Measurements from ENCODE around the gene RPL37A.

The RPL37A gene

DNA sequence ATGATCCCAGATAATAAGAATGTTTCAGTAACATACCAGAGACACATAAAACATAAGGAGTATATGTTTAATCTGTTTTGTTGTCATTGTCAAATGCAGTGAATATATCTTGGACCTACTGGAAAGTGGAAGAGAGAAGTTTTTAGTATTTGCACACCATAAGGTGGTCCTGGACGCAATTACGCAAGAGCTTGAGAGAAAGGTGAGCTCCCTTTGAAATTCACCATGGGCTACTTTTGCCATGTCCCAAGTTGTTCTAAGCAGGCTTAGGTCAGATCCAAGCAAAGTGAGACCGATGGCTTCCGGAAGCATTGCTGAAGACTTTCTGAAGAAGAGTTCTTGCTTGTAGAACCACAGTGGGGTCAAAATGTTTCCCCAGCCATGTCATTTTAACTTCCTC, 30.8 kb upstream of the RPL37A start:
- no peaks in the 10 kb centered on the region for H3K9me3 ChIP-seq (ENCODE audit: insufficient read depth, low read length)
- no peak overlapping the region for H3K4me3 ChIP-seq (ENCODE audit: insufficient read length, low read depth)
- H3K36me3 ChIP-seq (ENCODE audit: insufficient read depth, insufficient read length, low read length): peaks cover 41% of the 10 kb centered on the region
- no peak for DNase-seq (ENCODE audit: low read depth, low spot score)
- no peak for TF ChIP-seq ZNF274 (IDR thresholded peaks at IDR 0.05; ENCODE audit: low read depth, low read length)
- no peak for TF ChIP-seq YY1 (IDR thresholded peaks at IDR 0.05; ENCODE audit: insufficient read depth, insufficient read length)
- TF ChIP-seq SUZ12 (IDR thresholded peaks at IDR 0.05; ENCODE audit: extremely low read depth, insufficient read depth, insufficient read length): no peak
- H3K9ac ChIP-seq (ENCODE audit: insufficient read length, low read depth): no peak overlapping the region
- H3K27me3 ChIP-seq (ENCODE audit: insufficient read depth, insufficient read length): no peaks in the 10 kb centered on the region
- H3K4me1 ChIP-seq (ENCODE audit: insufficient read depth, insufficient read length): no peaks in the 10 kb centered on the region

DNA sequence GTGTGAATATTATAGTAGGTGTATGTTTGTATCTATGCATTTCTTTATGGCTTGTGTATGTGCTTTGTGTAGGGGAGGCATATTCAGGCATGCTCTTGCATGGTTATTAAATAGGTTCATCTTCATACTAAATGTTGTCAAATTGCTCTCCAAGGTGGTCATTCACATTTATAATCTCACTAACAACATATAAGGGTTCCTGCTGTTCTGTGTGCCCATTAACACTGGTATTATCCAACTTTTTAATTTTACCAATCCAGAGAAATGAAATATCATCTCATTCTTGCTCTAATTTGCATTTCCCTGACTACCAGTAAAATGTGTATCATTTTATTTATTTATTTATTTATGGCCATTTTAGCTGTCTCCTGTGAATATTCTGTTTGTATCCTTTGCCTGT, 29.0 kb upstream of the RPL37A start:
- H3K27me3 ChIP-seq (ENCODE audit: insufficient read depth, insufficient read length): no peaks in the 10 kb centered on the region
- H3K4me3 ChIP-seq (ENCODE audit: insufficient read length, low read depth): no peak overlapping the region
- H3K4me1 ChIP-seq (ENCODE audit: insufficient read depth, insufficient read length): no peaks in the 10 kb centered on the region
- no peaks in the 10 kb centered on the region for H3K9me3 ChIP-seq (ENCODE audit: insufficient read depth, low read length)
- H3K36me3 ChIP-seq (ENCODE audit: insufficient read depth, insufficient read length, low read length): peaks cover 37% of the 10 kb centered on the region
- DNase-seq (ENCODE audit: low read depth, low spot score): no peak
- TF ChIP-seq ZNF274 (IDR thresholded peaks at IDR 0.05; ENCODE audit: low read depth, low read length): no peak
- TF ChIP-seq YY1 (IDR thresholded peaks at IDR 0.05; ENCODE audit: insufficient read depth, insufficient read length): no peak
- no peak for TF ChIP-seq SUZ12 (IDR thresholded peaks at IDR 0.05; ENCODE audit: extremely low read depth, insufficient read depth, insufficient read length)
- H3K9ac ChIP-seq (ENCODE audit: insufficient read length, low read depth): no peak overlapping the region

DNA sequence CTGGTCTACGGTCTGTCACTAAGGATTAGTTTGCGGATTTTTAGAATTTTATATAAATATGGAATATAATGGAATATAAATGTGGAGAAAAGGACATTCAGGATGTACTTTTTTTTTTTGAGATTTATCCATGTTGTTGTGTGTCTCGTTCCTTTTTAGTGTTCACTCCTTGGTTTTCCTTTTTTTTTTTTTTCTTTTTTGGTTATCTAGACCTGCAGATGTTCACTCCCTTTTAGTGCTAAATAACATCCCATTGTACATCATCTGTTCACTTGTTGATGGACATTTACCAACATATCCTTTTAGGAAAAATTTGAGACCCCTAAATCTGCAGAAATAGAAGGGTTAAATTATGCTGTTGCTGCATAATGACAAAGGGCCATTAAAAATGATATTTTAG, 25.5 kb upstream of the RPL37A start:
- H3K4me3 ChIP-seq (ENCODE audit: insufficient read length, low read depth): no peak overlapping the region
- no peaks in the 10 kb centered on the region for H3K9me3 ChIP-seq (ENCODE audit: insufficient read depth, low read length)
- no peak for DNase-seq (ENCODE audit: low read depth, low spot score)
- H3K9ac ChIP-seq (ENCODE audit: insufficient read length, low read depth): no peak overlapping the region
- H3K36me3 ChIP-seq (ENCODE audit: insufficient read depth, insufficient read length, low read length): peaks cover 49% of the 10 kb centered on the region
- H3K27me3 ChIP-seq (ENCODE audit: insufficient read depth, insufficient read length): no peaks in the 10 kb centered on the region
- no peak for TF ChIP-seq SUZ12 (IDR thresholded peaks at IDR 0.05; ENCODE audit: extremely low read depth, insufficient read depth, insufficient read length)
- TF ChIP-seq ZNF274 (IDR thresholded peaks at IDR 0.05; ENCODE audit: low read depth, low read length): no peak
- no peak for TF ChIP-seq YY1 (IDR thresholded peaks at IDR 0.05; ENCODE audit: insufficient read depth, insufficient read length)
- H3K4me1 ChIP-seq (ENCODE audit: insufficient read depth, insufficient read length): peaks cover under 1% of the 10 kb centered on the region

DNA sequence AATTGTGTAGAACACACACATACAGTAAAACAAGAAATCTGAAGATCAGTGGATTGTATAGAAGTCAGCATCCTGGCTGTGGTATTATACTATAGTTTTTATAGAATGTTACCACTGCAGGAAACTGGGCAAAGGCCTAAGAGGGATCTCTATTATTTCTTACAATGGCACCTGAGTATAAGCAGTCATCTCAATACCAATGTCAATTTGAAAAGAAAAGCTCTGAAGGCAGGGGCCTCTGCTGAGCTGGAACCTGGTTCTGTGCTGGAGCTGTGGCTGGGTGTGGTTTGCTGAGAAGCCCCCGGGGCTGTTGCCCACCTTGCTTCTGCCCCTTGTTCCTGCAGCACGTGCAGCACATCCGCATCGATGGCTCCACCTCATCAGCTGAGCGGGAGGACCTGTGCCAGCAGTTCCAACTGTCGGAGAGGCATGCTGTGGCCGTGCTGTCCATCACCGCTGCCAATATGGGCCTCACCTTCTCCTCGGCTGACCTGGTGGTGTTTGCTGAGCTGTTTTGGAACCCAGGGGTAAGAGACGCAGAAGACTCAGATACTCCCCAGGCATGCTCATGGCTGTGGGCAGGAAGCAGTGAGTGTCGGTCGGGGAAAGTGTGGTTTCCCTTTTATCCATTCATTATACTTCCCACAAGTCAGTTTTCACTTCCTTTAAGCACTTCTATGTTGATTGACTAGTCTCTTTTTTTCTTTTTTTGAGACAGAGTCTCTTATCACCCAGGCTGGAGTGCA, 23.5 kb upstream of the RPL37A start:
- Histone ChIP-seq H3K27me3 (ENCODE audit: insufficient read depth, insufficient read length) (no peaks in the 10 kb centered on the region), H3K4me1 (ENCODE audit: insufficient read depth, insufficient read length) (peaks cover 9% of the 10 kb centered on the region), H3K9ac (ENCODE audit: insufficient read length, low read depth) (no peak overlapping the region), H3K4me3 (ENCODE audit: insufficient read length, low read depth) (no peak overlapping the region), H3K36me3 (ENCODE audit: insufficient read depth, insufficient read length, low read length) (peaks cover 58% of the 10 kb centered on the region), H3K9me3 (ENCODE audit: insufficient read depth, low read length) (no peaks in the 10 kb centered on the region)
- no peak for TF ChIP-seq ZNF274 (IDR thresholded peaks at IDR 0.05; ENCODE audit: low read depth, low read length)
- no peak for TF ChIP-seq SUZ12 (IDR thresholded peaks at IDR 0.05; ENCODE audit: extremely low read depth, insufficient read depth, insufficient read length)
- no peak for TF ChIP-seq YY1 (IDR thresholded peaks at IDR 0.05; ENCODE audit: insufficient read depth, insufficient read length)
- no peak for DNase-seq (ENCODE audit: low read depth, low spot score)

DNA sequence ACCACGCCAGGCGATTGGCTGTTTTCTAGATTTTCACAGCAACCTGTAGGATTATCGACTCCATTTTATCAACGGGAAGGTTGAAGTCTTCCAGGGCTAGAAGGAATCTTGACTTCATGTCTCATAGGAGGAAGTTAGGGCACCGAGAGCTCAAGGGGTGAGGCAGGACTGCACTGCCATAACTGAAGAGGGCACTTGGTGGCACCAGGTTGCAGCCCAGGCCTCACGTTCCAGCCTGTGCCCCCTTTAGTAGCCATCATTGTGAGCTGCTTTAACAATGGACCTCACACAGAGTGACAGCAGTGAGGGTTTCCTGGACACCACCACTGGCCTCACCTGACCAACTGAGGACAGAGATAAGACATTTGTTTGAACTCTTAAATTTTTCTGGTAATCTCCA, 22.9 kb upstream of the RPL37A start:
- Histone ChIP-seq H3K36me3 (ENCODE audit: insufficient read depth, insufficient read length, low read length) (peaks cover 65% of the 10 kb centered on the region), H3K27me3 (ENCODE audit: insufficient read depth, insufficient read length) (no peaks in the 10 kb centered on the region), H3K4me3 (ENCODE audit: insufficient read length, low read depth) (no peak overlapping the region), H3K4me1 (ENCODE audit: insufficient read depth, insufficient read length) (peaks cover 9% of the 10 kb centered on the region), H3K9me3 (ENCODE audit: insufficient read depth, low read length) (no peaks in the 10 kb centered on the region), H3K9ac (ENCODE audit: insufficient read length, low read depth) (no peak overlapping the region)
- TF ChIP-seq YY1 (IDR thresholded peaks at IDR 0.05; ENCODE audit: insufficient read depth, insufficient read length) (no peak), ZNF274 (IDR thresholded peaks at IDR 0.05; ENCODE audit: low read depth, low read length) (no peak), SUZ12 (IDR thresholded peaks at IDR 0.05; ENCODE audit: extremely low read depth, insufficient read depth, insufficient read length) (no peak)
- DNase-seq (ENCODE audit: low read depth, low spot score): no peak

DNA sequence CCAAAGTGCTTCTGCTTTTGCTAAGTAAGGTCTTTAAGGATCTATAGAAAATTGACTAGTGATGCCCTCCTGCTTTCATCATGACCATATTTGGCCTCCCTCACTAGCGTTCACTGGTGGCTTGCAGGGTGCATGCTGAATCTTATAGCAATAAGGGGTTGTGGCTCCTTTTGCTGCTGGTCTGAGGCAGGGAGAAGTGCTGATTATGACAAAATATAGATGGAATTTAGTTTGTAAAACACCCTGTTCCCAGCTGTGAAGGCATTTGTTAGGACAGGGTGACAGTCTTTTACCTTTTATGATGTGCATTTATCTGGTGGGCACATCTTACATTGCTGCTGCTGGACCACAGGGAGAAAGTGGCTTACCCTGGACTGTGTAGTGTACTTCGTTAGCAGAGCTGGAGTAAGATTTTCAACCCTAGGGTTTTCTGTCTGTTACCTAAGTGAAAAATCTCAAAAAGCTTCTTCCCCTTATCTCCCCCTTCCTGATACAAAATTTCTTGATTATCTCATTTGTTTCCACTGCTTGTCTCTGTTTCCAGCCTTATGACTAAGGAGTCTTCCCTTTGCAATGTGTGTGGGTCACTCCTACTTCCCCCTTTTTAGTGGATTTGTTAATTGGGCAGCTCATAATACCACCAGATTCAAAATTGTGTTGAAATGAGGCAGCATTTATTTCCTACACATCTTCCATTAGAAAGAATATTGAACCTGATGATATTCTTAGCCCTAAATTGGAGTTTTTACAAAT, 21.2 kb upstream of the RPL37A start:
- Histone ChIP-seq H3K4me3 (ENCODE audit: insufficient read length, low read depth) (no peak overlapping the region), H3K36me3 (ENCODE audit: insufficient read depth, insufficient read length, low read length) (peaks cover 58% of the 10 kb centered on the region), H3K27me3 (ENCODE audit: insufficient read depth, insufficient read length) (no peaks in the 10 kb centered on the region), H3K4me1 (ENCODE audit: insufficient read depth, insufficient read length) (peaks cover 9% of the 10 kb centered on the region), H3K9me3 (ENCODE audit: insufficient read depth, low read length) (no peaks in the 10 kb centered on the region), H3K9ac (ENCODE audit: insufficient read length, low read depth) (no peak overlapping the region)
- no peak for DNase-seq (ENCODE audit: low read depth, low spot score)
- no peak for TF ChIP-seq SUZ12 (IDR thresholded peaks at IDR 0.05; ENCODE audit: extremely low read depth, insufficient read depth, insufficient read length)
- no peak for TF ChIP-seq ZNF274 (IDR thresholded peaks at IDR 0.05; ENCODE audit: low read depth, low read length)
- TF ChIP-seq YY1 (IDR thresholded peaks at IDR 0.05; ENCODE audit: insufficient read depth, insufficient read length): no peak

DNA sequence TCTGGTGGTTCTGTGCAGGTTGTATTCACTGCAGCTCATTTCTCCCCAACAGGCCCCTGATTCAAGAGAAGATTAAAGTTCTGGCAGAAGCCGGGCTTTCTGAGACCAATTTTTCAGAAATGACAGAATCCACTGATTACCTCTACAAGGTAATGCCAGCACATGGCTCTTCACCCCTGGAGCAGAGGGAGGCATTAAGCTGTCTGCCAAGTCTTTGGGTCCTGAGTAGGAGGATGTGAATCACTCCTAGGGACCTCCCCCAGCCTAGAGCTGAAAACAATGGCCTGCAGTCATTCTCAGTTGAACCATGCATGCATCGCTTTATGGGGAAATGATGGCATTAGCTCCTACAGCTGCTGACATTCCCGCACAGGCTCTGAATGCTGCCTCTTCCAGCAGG, 20.5 kb upstream of the RPL37A start:
- no peak for DNase-seq (ENCODE audit: low read depth, low spot score)

More for the DNA sequence above, 20.5 kb upstream of the RPL37A start:
- no peak for TF ChIP-seq SUZ12 (IDR thresholded peaks at IDR 0.05; ENCODE audit: extremely low read depth, insufficient read depth, insufficient read length)
- no peak for TF ChIP-seq ZNF274 (IDR thresholded peaks at IDR 0.05; ENCODE audit: low read depth, low read length)
- TF ChIP-seq YY1 (IDR thresholded peaks at IDR 0.05; ENCODE audit: insufficient read depth, insufficient read length): no peak
- H3K4me1 ChIP-seq (ENCODE audit: insufficient read depth, insufficient read length): peaks cover 9% of the 10 kb centered on the region
- H3K9me3 ChIP-seq (ENCODE audit: insufficient read depth, low read length): no peaks in the 10 kb centered on the region
- no peaks in the 10 kb centered on the region for H3K27me3 ChIP-seq (ENCODE audit: insufficient read depth, insufficient read length)
- no peak overlapping the region for H3K9ac ChIP-seq (ENCODE audit: insufficient read length, low read depth)
- no peak overlapping the region for H3K4me3 ChIP-seq (ENCODE audit: insufficient read length, low read depth)
- H3K36me3 ChIP-seq (ENCODE audit: insufficient read depth, insufficient read length, low read length): peaks cover 65% of the 10 kb centered on the region
